ENCODE results near the gene NKX2-1.

- TF ChIP-seq POLR2A (IDR thresholded peaks at IDR 0.05; ENCODE audit: low read length) (no peak), GATA1 (IDR thresholded peaks at IDR 0.05; ENCODE audit: low read depth, low read length) (no peak)
These were observed 9.8 kb downstream of the NKX2-1 start for GRCh38 chr14:36510078-36510799.
